ENCODE data around the gene VTA1.

VTA1 gene

GRCh38 chr6:142222022-142222421 is 75.0 kb downstream of the VTA1 start:
- DNase-seq, result peak in 1 of 2 donors; percentile 46
- H3K27ac ChIP-seq (ENCODE audit: low read depth, low read length), result no peak overlapping the region
- no peaks in the 10 kb centered on the region for H3K27me3 ChIP-seq (ENCODE audit: insufficient read depth, low read length)
- no peak overlapping the region for H3K4me3 ChIP-seq (ENCODE audit: low read depth, low read length)
- no peak overlapping the region for H2AFZ ChIP-seq (ENCODE audit: insufficient read depth, low read length, poor library complexity)
- no peaks in the 10 kb centered on the region for H3K79me1 ChIP-seq (ENCODE audit: low read length)
- H3K36me3 ChIP-seq (ENCODE audit: control insufficient read depth in 1 of 2, insufficient read depth in 2 of 2, low read length in 2 of 2), result no peaks in the 10 kb centered on the region
- H3K4me1 ChIP-seq (ENCODE audit: control insufficient read depth in 1 of 2, insufficient read depth in 2 of 2, low read length in 2 of 2), result no peaks in the 10 kb centered on the region
- H4K91ac ChIP-seq (ENCODE audit: low read depth, low read length), result no peak overlapping the region
- H3K14ac ChIP-seq (ENCODE audit: low read length), result no peak overlapping the region
- H3K9me3 ChIP-seq (ENCODE audit: insufficient read depth, low read depth, low read length), result no peaks in the 10 kb centered on the region
- no peak overlapping the region for H4K8ac ChIP-seq (ENCODE audit: low read depth, low read length)
- no CpG with 5 or more reads among the region's 6 CpGs for WGBS (ENCODE audit: extremely low coverage, insufficient coverage, insufficient read length)
- H2BK120ac ChIP-seq (ENCODE audit: insufficient read depth, low read length, poor library complexity), result no peak overlapping the region
- H3K23ac ChIP-seq (ENCODE audit: low read length), result no peak overlapping the region
- no peak overlapping the region for H2BK12ac ChIP-seq (ENCODE audit: low read length)
- H3K9ac ChIP-seq (ENCODE audit: low read length), result no peak overlapping the region
- H3K79me2 ChIP-seq (ENCODE audit: control insufficient read depth, insufficient read depth, low read length, poor library complexity), result no peaks in the 10 kb centered on the region
- no peak overlapping the region for H2BK5ac ChIP-seq (ENCODE audit: low read depth, low read length, poor library complexity)
- no peak overlapping the region for H4K12ac ChIP-seq (ENCODE audit: low read depth, low read length)
- no peak overlapping the region for H3K4ac ChIP-seq (ENCODE audit: low read depth, low read length)
- no peak overlapping the region for H3K18ac ChIP-seq (ENCODE audit: low read length)
- H3K4me2 ChIP-seq (ENCODE audit: low read length), result no peak overlapping the region
- H2AK5ac ChIP-seq (ENCODE audit: low read length), result no peak overlapping the region

GRCh38 chr6:142223938-142224337 is 76.9 kb downstream of the VTA1 start:
- Histone ChIP-seq H3K9ac (ENCODE audit: low read length) (no peak overlapping the region), H3K18ac (ENCODE audit: low read length) (no peak overlapping the region), H3K9me3 (ENCODE audit: insufficient read depth, low read depth, low read length) (no peaks in the 10 kb centered on the region), H3K4ac (ENCODE audit: low read depth, low read length) (no peak overlapping the region), H3K4me3 (ENCODE audit: low read depth, low read length) (no peak overlapping the region), H4K8ac (ENCODE audit: low read depth, low read length) (no peak overlapping the region), H3K4me2 (ENCODE audit: low read length) (no peak overlapping the region), H4K91ac (ENCODE audit: low read depth, low read length) (no peak overlapping the region), H3K79me1 (ENCODE audit: low read length) (no peaks in the 10 kb centered on the region), H2BK12ac (ENCODE audit: low read length) (no peak overlapping the region), H2AFZ (ENCODE audit: insufficient read depth, low read length, poor library complexity) (no peak overlapping the region), H3K23ac (ENCODE audit: low read length) (no peak overlapping the region), H2AK5ac (ENCODE audit: low read length) (no peak overlapping the region), H2BK120ac (ENCODE audit: insufficient read depth, low read length, poor library complexity) (no peak overlapping the region), H3K14ac (ENCODE audit: low read length) (no peak overlapping the region), H3K27me3 (ENCODE audit: insufficient read depth, low read length) (no peaks in the 10 kb centered on the region), H3K27ac (ENCODE audit: low read depth, low read length) (no peak overlapping the region), H4K12ac (ENCODE audit: low read depth, low read length) (no peak overlapping the region), H3K36me3 (ENCODE audit: control insufficient read depth in 1 of 2, insufficient read depth in 2 of 2, low read length in 2 of 2) (no peaks in the 10 kb centered on the region), H3K4me1 (ENCODE audit: control insufficient read depth in 1 of 2, insufficient read depth in 2 of 2, low read length in 2 of 2) (no peaks in the 10 kb centered on the region), H3K79me2 (ENCODE audit: control insufficient read depth, insufficient read depth, low read length, poor library complexity) (no peaks in the 10 kb centered on the region), H2BK5ac (ENCODE audit: low read depth, low read length, poor library complexity) (no peak overlapping the region)
- no CpG with 5 or more reads among the region's 8 CpGs for WGBS (ENCODE audit: extremely low coverage, insufficient coverage, insufficient read length)
- DNase-seq, result no peak

DNA sequence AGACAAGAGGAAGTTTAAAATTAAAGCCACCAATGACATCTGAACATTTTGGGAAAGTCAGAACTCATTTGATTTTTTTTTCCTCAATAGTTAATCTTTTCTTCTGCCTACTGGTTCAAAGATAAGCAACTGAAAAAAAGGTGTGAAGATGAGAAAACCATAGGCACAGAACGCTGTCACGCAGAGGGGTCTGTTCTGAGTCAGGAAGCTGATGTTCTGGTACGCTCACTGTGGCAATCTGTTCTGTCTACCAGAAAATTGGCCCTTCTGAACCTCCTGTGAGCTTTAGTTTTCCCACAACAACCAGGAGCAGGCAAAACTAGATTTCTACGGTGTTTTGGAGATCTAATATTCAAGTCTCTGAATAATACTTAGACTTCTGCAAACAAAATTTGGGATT is 78.1 kb downstream of the VTA1 start:
- H3K9ac ChIP-seq (ENCODE audit: low read length), result no peak overlapping the region
- H3K9me3 ChIP-seq (ENCODE audit: insufficient read depth, low read depth, low read length), result no peaks in the 10 kb centered on the region
- H2BK5ac ChIP-seq (ENCODE audit: low read depth, low read length, poor library complexity), result no peak overlapping the region
- no peak overlapping the region for H4K8ac ChIP-seq (ENCODE audit: low read depth, low read length)
- no peak overlapping the region for H2AFZ ChIP-seq (ENCODE audit: insufficient read depth, low read length, poor library complexity)
- no peaks in the 10 kb centered on the region for H3K79me2 ChIP-seq (ENCODE audit: control insufficient read depth, insufficient read depth, low read length, poor library complexity)
- no peaks in the 10 kb centered on the region for H3K36me3 ChIP-seq (ENCODE audit: control insufficient read depth in 1 of 2, insufficient read depth in 2 of 2, low read length in 2 of 2)
- DNase-seq, result no peak
- H3K18ac ChIP-seq (ENCODE audit: low read length), result no peak overlapping the region
- H4K12ac ChIP-seq (ENCODE audit: low read depth, low read length), result no peak overlapping the region
- no peaks in the 10 kb centered on the region for H3K27me3 ChIP-seq (ENCODE audit: insufficient read depth, low read length)
- no peak overlapping the region for H2BK12ac ChIP-seq (ENCODE audit: low read length)
- no peak overlapping the region for H3K4me2 ChIP-seq (ENCODE audit: low read length)
- H3K79me1 ChIP-seq (ENCODE audit: low read length), result no peaks in the 10 kb centered on the region
- H3K27ac ChIP-seq (ENCODE audit: low read depth, low read length), result no peak overlapping the region
- H3K4me3 ChIP-seq (ENCODE audit: low read depth, low read length), result no peak overlapping the region
- no peak overlapping the region for H3K23ac ChIP-seq (ENCODE audit: low read length)
- H2AK5ac ChIP-seq (ENCODE audit: low read length), result no peak overlapping the region
- H3K4ac ChIP-seq (ENCODE audit: low read depth, low read length), result no peak overlapping the region
- no peaks in the 10 kb centered on the region for H3K4me1 ChIP-seq (ENCODE audit: control insufficient read depth in 1 of 2, insufficient read depth in 2 of 2, low read length in 2 of 2)
- no CpG with 5 or more reads among the region's 4 CpGs for WGBS (ENCODE audit: extremely low coverage, insufficient coverage, insufficient read length)
- no peak overlapping the region for H3K14ac ChIP-seq (ENCODE audit: low read length)
- no peak overlapping the region for H4K91ac ChIP-seq (ENCODE audit: low read depth, low read length)
- no peak overlapping the region for H2BK120ac ChIP-seq (ENCODE audit: insufficient read depth, low read length, poor library complexity)

DNA sequence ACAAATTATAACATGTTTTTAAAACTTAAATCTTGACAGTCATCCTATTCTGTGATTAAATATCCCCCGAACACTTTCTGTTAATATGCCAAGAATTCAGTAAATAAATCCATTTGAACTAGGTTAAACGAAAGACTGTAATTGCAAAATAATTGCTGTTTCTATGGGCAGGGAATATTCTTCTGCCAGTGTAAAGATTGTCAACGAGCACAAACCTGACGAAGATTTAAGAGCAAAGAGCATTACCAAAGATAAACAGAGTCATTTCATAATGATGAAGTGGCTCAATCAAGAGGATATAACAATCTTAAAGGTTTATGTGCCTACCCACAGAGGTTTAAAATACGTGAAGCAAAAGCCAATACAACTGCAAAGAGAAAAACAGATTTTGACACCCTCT is 78.5 kb downstream of the VTA1 start:
- H3K18ac ChIP-seq (ENCODE audit: low read length), result no peak overlapping the region
- H3K4ac ChIP-seq (ENCODE audit: low read depth, low read length), result no peak overlapping the region
- no peaks in the 10 kb centered on the region for H3K4me1 ChIP-seq (ENCODE audit: control insufficient read depth in 1 of 2, insufficient read depth in 2 of 2, low read length in 2 of 2)
- H2AFZ ChIP-seq (ENCODE audit: insufficient read depth, low read length, poor library complexity), result no peak overlapping the region
- no peak for DNase-seq
- no CpG with 5 or more reads among the region's 5 CpGs for WGBS (ENCODE audit: extremely low coverage, insufficient coverage, insufficient read length)
- no peak overlapping the region for H4K91ac ChIP-seq (ENCODE audit: low read depth, low read length)
- H3K79me1 ChIP-seq (ENCODE audit: low read length), result no peaks in the 10 kb centered on the region
- H3K36me3 ChIP-seq (ENCODE audit: control insufficient read depth in 1 of 2, insufficient read depth in 2 of 2, low read length in 2 of 2), result no peaks in the 10 kb centered on the region
- no peak overlapping the region for H3K23ac ChIP-seq (ENCODE audit: low read length)
- H3K27ac ChIP-seq (ENCODE audit: low read depth, low read length), result no peak overlapping the region
- no peak overlapping the region for H3K9ac ChIP-seq (ENCODE audit: low read length)
- H2BK12ac ChIP-seq (ENCODE audit: low read length), result no peak overlapping the region
- H3K4me3 ChIP-seq (ENCODE audit: low read depth, low read length), result no peak overlapping the region
- H3K14ac ChIP-seq (ENCODE audit: low read length), result no peak overlapping the region
- no peak overlapping the region for H2BK5ac ChIP-seq (ENCODE audit: low read depth, low read length, poor library complexity)
- H3K27me3 ChIP-seq (ENCODE audit: insufficient read depth, low read length), result no peaks in the 10 kb centered on the region
- H3K9me3 ChIP-seq (ENCODE audit: insufficient read depth, low read depth, low read length), result no peaks in the 10 kb centered on the region
- H4K8ac ChIP-seq (ENCODE audit: low read depth, low read length), result no peak overlapping the region
- H4K12ac ChIP-seq (ENCODE audit: low read depth, low read length), result no peak overlapping the region
- H2BK120ac ChIP-seq (ENCODE audit: insufficient read depth, low read length, poor library complexity), result no peak overlapping the region
- no peak overlapping the region for H2AK5ac ChIP-seq (ENCODE audit: low read length)
- no peak overlapping the region for H3K4me2 ChIP-seq (ENCODE audit: low read length)
- H3K79me2 ChIP-seq (ENCODE audit: control insufficient read depth, insufficient read depth, low read length, poor library complexity), result no peaks in the 10 kb centered on the region

Measured in trophoblast cell (in vitro differentiated cells and primary cell).